Measurements from ENCODE around the gene PTPRQ.

Gene PTPRQ

DNA sequence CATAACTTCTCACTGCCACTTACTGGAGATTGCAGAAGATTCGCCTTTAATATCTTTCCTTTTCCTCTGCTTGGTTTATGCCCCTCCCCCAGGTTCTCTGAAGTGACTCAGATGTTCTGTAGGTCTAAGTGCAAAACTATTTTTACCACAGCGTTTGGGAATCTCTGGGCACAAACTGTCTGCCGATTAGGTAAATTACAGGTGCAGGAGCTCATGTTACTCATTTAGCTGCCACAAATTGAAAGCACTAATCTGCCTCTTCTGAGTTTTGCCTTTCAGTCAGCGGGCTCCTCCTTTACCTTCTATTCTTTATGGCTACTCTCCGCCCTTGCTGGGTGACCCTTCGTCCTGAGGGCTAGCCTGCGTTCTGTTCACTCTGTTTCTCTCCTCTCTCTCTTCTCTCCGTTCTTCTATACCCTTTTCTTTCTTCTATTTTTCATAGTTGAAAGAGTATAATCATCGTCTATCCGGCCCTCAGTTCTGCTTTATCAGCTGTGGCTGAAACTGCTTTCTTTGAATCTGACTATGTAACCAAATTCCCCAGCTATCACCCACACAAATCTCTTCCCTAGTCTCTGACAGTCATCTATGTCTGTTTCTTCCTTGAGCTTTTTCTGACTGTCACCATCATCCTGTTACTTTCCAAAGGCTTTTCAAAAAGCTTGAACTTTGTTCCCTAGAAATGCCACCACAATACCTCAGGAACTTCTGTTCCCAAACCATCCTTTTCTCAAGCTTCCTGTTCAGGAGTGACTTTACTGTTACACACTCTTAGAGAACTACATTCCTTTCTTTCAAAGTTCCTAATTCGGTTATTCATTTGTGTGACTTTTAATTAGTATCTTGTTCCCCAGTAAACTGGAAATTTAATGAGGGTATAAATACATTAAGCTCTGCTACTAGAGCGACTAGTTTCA, 259.1 kb downstream of the PTPRQ start:
- peak; percentile 43 for DNase-seq (ENCODE audit: low spot score)

DNA sequence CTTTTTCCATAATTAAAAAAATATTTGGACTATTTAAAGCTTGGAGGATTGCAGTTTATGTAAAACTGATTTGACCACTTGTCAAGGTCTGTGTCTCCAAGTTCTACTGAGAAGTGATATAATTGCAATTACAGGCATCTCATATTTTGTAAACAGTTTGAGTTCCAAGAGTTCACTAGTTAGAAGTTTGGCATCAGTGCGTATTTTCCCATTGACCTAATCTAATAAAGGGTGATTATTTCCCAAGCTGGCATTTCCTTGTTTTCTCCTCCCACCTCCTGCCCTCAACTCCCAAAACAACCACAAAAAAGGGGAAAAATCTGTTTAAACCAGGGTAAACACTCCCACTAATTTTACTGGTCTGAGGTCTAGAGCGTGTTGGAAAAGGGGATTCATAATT, 260.4 kb downstream of the PTPRQ start:
- no peak for DNase-seq (ENCODE audit: low spot score)

DNA sequence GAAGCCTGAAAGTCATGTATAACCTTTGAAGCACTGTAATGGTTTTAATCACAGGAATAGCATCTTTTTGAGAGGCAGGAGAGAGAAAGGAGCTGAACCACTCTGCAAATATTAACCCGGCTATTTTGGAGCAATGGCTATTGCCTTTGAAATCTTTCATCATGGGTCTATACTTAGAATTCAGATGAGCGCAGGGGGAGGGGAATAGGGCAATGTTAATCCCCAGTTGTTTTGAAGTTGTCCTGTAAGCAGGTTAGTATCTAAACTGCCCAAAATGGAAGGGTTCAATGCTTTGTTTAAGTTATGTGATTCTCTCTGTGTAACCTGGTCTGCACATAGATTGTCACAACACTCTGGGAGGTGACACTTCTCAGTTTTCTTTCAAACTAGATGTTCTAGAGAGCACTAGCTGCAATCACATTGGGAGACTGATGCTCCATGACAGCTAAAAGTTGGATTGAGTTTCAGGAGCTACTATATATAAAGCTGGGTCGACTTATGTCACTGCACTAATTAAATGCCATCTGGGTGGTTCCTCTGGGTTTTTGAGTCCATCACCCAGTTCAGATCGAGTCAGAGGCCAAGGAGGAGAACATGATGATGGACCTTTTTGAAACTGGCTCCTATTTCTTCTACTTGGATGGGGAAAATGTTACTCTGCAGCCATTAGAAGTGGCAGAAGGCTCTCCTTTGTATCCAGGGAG, 263.2 kb downstream of the PTPRQ start, which contains the start of gene MYF6:
Gene MYF6 (plus strand): TSS at position 509 of the 704 bp plus-strand sequence. CDS start 86 bp downstream, at position 595.
- DNase-seq (ENCODE audit: low spot score), result no peak

DNA sequence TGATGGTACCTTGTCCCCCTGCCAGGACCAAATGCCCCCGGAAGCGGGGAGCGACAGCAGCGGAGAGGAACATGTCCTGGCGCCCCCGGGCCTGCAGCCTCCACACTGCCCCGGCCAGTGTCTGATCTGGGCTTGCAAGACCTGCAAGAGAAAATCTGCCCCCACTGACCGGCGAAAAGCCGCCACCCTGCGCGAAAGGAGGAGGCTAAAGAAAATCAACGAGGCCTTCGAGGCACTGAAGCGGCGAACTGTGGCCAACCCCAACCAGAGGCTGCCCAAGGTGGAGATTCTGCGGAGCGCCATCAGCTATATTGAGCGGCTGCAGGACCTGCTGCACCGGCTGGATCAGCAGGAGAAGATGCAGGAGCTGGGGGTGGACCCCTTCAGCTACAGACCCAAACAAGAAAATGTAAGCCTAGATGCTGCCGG, 263.8 kb downstream of the PTPRQ start:
- no peak for DNase-seq (ENCODE audit: low spot score)

DNA sequence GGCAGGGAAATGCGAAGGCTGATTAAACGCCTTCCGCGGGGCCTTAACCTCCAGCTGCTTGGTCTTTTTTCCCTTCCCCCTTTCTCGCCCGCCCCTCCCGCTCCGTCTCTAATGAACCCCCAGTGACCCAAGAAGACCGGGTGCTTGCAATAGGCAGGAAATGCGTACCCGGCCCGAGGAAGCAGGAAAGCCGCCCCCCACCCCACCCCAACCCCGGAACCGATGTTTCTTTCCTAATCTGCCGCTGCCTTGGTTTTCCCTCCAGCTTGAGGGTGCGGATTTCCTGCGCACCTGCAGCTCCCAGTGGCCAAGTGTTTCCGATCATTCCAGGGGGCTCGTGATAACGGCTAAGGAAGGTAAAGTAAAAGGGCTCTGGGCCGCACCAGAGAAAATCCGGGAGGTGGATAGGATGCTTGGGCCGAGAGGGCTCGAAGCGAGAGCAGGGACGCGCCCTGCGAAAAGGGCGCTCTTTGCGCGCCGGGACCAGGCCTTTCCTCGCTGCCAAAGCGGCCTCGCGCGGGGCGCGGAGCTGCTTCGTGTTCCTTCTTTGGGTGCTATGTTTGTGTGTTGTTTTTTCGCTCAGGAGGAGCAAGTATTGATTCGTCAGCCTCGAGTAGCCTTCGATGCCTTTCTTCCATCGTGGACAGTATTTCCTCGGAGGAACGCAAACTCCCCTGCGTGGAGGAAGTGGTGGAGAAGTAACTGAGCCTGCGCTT, 264.4 kb downstream of the PTPRQ start:
- no peak for DNase-seq (ENCODE audit: low spot score)

DNA sequence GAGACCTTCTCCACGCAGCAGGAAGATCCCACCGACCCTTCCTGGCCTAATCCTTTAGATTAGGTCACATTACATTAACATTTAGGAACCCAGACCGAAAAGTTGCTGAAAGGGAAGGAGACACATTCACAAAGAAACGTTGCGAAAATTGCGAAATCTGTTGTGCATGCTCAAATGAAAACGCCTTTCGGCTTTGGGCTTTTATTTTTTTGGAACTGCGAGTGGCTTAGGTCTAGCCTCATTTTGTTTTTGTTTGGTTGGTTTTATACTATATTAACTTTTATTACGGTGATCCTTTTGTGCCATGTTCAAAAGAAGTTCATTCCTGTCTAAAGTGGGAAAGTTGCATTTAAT, 264.9 kb downstream of the PTPRQ start:
- DNase-seq (ENCODE audit: low spot score), result no peak

DNA sequence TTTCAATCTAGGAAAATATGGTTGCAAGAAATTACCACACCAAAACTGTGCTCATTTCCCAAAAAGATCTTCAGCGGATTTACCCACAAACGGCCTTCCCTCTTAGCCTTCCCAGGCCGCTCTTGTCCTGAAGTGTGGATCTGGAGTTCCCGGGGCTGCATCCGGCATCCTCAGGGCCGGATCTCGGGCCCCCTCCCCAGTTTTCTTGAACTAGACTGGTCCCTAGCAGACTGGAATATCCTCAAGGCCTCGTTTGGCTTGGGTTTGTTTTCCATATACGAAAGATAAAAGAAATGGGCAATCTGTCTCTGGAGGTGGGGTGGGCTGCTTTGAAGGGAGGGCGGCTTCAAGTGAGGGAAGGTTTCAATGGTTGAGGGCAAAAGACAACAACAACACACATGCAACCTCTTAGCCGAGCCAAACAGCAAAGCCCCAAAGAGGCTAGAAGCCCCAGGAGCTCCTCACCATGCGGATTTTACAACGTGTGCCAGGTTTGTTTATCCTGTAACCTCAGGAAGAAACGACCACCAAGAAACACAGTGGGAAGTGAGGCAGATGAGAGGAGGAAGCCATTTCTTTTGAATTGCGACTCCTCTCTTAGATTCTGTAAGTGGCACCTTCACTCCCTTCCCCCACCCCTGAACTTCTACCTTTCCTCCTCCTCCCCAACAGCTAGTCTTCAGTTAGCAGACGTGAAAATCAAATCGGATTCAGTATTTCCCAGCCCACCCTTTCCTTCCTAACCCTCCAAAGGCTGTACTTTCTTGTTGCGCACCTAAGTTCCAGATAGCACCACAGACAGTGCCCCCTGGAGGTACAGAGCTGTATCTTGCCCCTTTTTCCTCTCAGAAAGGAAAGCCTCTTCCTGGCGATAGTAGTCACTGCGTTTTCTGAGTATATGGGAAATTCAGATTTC, 266.0 kb downstream of the PTPRQ start:
- no peak for DNase-seq (ENCODE audit: low spot score)

DNA sequence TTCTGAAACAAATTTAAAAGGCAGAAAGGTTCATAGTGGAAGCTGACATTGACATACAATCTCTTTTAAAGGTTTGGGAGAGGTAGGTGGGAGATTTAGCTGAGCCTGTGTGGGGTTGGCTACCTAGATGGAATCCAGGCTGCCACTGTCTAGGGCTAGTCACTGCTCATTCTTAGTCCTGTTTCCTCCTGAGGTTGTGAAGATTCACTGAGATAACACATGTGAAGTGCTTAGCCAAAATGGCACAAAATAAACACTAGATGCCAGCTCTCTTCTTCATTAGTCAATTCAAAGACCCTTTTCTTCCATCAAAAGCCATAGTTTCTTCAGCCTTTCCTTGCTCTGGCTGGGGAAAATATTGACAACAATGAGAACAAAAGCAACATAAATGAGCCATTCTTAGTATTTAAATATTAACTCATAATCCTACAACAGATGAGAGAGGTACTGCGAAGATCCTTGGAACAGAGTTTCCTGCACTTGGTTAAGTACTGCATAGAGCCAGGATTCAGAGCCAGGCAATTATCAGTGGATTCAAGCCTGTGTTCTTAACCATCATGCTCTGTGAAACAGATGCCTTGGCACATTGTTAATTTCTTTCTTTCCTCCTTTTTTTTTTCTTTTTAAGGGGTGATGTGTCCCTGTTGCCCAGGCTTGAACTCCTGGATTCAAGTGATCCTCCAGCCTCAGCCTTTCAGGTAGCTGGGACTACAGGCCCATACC, 266.9 kb downstream of the PTPRQ start:
- DNase-seq (ENCODE audit: low spot score), result no peak

DNA sequence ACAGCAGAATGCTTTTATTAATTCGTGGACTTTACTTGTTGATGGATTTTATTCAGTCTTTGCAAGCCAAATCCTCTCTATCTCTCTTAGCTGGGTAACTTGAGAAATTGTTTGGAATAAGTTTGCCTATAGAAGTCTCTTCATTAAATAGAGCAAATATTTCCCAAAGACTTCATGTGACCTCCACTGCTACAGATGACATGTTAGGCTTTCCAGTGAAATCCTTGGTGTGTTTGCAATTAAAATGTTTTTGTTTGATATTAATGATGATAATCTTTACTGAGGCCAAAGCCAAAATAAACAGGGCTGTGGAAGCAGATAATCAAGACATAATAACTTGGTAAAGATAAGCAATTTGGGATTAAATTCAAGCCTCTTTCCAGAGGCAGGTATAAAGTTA, 267.8 kb downstream of the PTPRQ start:
- no peak for DNase-seq (ENCODE audit: low spot score)

DNA sequence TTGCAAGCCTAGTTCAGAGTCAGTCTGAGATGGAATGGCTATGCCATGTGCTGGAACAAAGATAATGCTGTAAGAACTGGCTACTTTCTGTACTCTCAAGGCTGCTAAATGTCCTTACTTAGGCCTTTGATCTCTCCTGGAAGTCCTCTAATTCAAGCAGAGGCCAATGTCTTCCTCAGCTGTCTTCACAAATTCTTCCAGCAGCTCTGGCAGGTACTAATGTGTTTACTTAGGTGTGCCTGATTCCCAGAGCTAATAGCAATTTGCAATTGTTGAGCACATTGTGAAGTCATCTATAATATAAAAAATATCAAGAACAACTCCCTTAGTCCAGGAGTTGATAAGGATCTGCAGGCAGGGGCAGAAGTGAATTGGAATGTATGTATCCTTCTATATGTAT, 268.8 kb downstream of the PTPRQ start:
- no peak for DNase-seq (ENCODE audit: low spot score)

DNA sequence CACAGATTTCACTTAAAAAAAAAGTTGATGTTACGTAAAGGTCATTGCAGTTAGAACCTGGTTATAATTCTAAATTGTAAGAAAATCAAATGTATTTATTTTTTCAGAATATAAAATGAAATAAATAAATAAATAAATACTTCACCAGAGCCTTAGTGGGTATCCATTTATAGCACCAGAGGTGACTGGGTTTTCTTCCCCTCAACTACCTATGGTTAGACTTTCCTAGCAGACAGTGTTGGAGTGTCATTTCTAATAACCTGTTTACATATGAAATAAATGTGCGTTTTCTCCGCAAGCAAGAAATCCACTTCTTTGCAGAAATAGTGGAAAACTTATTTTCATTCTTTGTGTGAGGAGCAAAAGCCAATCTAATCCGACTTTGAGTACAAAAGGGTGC, 269.4 kb downstream of the PTPRQ start:
- no peak for DNase-seq (ENCODE audit: low spot score)

DNA sequence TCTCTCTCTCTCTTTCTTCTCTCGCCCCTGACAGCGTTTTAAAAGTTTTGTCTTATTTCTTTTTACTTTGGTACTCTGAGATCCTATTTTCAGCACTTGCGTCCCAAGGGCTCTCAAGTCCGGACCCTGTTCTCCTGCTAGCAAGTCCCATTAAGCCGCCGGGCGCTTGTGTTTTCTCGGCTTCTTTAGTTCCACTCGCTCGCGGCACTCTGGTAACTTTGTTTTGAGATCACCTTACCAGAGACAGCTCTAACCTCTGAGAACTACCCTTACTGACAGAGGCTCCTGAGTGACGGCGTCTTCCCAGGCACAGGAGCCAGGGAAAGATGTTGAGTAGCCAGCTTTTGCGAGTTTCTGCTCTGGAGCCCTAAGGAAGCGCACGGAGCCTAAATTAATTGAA, 270.0 kb downstream of the PTPRQ start:
- no peak for DNase-seq (ENCODE audit: low spot score)

DNA sequence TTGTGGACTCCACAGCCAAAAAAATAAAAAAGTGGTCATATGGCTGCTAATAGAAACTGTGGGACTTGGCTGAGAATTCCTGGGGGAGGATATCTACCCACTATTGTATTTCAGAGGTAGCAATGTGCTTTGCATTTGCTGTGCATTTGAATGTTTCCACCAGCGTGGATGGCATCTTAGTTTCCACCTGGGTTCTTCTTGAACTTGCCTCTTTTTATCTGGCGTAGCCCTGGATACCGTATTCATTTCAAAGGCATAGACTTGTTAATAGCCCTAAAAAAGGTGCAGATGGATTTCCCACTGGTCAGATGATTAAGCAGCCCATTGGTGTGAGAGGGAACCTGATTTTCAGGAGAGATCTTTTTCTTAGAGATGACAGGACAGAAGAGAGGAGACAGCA, 270.8 kb downstream of the PTPRQ start:
- DNase-seq (ENCODE audit: low spot score), result no peak

DNA sequence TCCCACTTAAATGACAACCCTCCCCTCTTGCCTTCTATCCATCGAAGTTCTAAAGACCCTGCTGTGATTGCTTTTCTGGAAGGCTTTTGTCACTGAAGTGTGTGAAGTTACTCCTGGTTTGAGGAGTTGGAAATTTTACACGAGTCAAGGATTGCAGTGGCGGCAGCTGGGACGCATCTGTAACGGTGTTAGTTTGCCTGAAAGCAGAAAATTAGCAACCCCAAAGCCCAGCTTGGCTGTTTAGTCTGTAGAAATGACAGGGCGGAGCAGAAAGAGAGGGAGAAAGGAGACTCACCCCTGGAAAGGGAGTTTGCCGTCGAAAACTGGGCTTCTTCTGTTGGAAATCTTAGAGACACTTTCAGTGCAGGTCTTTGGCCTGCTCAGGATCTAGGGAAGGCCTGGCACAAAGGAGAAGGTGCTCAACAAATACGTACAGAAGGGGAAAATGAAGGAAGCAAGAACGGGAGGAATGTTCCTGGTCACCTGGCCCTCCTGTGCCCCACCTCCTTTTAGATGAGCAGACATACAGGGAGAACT, 271.7 kb downstream of the PTPRQ start:
- DNase-seq (ENCODE audit: low spot score), result no peak

DNA sequence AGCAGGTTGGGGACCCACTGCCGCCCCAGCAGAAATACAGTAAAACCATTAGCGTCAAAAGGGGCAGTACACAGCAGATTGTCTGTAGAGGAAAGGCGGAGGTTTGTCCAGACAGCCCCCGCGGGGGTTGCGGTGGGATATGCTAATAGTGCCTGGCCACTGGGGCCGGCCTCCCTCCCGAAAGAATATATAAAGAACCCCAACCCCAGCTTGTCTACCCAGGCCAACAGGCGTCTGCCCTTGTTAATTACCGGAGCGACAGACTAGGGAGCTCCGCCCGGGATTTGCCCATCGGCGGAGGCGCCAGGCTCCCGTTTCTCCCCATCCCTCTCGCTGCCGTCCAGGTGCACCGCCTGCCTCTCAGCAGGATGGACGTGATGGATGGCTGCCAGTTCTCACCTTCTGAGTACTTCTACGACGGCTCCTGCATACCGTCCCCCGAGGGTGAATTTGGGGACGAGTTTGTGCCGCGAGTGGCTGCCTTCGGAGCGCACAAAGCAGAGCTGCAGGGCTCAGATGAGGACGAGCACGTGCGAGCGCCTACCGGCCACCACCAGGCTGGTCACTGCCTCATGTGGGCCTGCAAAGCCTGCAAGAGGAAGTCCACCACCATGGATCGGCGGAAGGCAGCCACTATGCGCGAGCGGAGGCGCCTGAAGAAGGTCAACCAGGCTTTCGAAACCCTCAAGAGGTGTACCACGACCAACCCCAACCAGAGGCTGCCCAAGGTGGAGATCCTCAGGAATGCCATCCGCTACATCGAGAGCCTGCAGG, 272.8 kb downstream of the PTPRQ start, which contains the start of gene MYF5:
Gene MYF5 (plus strand): TSS at position 217 of the 774 bp plus-strand sequence. CDS start 152 bp downstream, at position 369.
- no peak for DNase-seq (ENCODE audit: low spot score)

DNA sequence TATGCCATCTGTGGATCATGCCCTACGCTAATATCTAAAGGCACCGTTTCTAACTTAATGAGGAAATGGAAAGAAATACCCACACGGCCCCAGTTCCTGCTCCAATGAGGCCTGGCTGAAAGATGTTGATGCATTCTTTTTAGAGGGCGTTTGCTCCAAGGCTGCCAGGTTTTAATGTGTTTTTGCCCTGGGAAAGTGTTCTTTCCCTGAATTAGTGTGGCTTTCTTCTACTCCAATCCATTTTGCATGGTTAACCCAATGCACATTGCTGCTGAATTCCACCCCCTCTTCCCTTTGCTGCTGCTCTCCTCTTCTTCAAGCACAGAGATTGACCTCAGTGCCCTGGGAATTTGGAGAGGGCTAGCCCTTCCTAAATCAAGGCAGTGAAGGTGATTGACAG, 273.8 kb downstream of the PTPRQ start:
- DNase-seq (ENCODE audit: low spot score), result no peak

DNA sequence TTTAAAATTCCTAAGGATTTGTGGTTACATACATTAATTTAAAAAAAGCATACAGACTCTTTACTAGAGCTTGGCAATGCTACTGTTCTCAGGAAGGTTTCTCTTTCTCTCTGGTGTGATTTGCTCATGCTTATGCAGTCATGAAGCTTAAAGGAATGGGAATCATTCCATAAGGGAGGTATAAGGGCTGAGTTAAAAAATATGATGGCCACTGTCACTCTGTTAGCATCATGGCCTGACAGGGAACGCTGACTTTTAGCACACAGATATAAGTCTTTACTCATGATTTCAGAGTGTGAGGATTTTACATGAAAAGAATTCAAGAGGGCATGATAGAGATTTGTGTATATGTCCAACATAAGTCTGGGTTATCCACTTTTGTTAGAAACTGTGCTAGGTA, 276.5 kb downstream of the PTPRQ start:
- no peak for DNase-seq (ENCODE audit: low spot score)

DNA sequence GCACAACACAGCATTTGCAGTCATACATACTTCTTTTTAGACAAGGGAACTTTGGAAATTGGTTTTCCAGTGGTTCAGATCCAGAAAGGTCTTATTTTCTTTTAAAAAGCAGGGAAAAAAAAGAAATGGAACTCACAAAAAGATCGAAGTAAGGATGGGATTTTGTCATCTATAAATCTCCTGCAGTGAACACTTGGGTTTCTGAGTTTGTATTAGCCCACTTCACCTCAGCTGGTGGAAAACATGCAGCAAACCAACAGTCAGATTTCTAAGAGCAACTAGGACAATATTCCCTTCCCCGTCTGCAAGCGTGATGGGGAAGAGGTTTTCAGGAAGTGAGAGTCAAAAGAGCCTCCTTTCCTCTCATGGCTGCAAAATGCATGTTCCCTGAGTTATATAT, 277.3 kb downstream of the PTPRQ start:
- DNase-seq (ENCODE audit: low spot score), result no peak

Measured in GM03348 (cell line).